H9 (cell line): Measurements from ENCODE around the gene PASK. TPM values are rescaled to one million over a fixed set of nuclear protein-coding genes. Genes with fewer than 3 reads are reported as not detected.

Experiments used
- DNase-seq: peaks from one replicate; pipeline ENCODE4 v3.0.0-alpha.2; 2017
- H2AFZ ChIP-seq: one replicate; pipeline ENCODE4 v1.6.1; 2013; ENCODE audit warnings: mild to moderate bottlenecking, low read length, control low read depth, moderate library complexity
- H2AK5ac ChIP-seq: 2 replicates; pipeline ENCODE4 v1.6.1; 2013; ENCODE audit warnings: low read length, control low read depth, mixed read lengths; ENCODE audit not compliant: insufficient read length
- H2BK120ac ChIP-seq: one replicate; pipeline ENCODE4 v1.6.1; 2013; ENCODE audit warnings: low read depth, mild to moderate bottlenecking, low read length, control low read depth, inconsistent platforms; ENCODE audit not compliant: poor library complexity, severe bottlenecking
- H2BK12ac ChIP-seq: 2 replicates; pipeline ENCODE4 v1.6.1; 2013; ENCODE audit warnings: low read length, control low read depth, mixed read lengths, low read depth; ENCODE audit not compliant: insufficient read length
- H2BK15ac ChIP-seq: 2 replicates; pipeline ENCODE4 v1.6.1; 2013; ENCODE audit warnings: low read depth, low read length, control low read depth
- H2BK20ac ChIP-seq: one replicate; pipeline ENCODE4 v1.6.1; 2013; ENCODE audit warnings: low read depth, mild to moderate bottlenecking, low read length, control low read depth, inconsistent platforms; ENCODE audit not compliant: poor library complexity, severe bottlenecking
- H2BK5ac ChIP-seq: 2 replicates; pipeline ENCODE4 v1.6.1; 2013; ENCODE audit warnings: low read length, control low read depth, mixed read lengths; ENCODE audit not compliant: insufficient read length
- H3K14ac ChIP-seq: 2 replicates; pipeline ENCODE4 v1.6.1; 2013; ENCODE audit warnings: low read length, control low read depth; ENCODE audit not compliant: insufficient read depth
- H3K18ac ChIP-seq: 2 replicates; pipeline ENCODE4 v1.6.1; 2013; ENCODE audit warnings: low read depth, mild to moderate bottlenecking, mixed read lengths, low read length, control low read depth; ENCODE audit not compliant: insufficient read length
- H3K23ac ChIP-seq: 2 replicates; pipeline ENCODE4 v1.6.1; 2013; ENCODE audit warnings: low read length, control low read depth, mixed read lengths, low read depth; ENCODE audit not compliant: insufficient read length
- H3K23me2 ChIP-seq: 2 replicates; pipeline ENCODE4 v1.6.1; 2013; ENCODE audit warnings: low read depth, mild to moderate bottlenecking, mixed read lengths, low read length, control low read depth; ENCODE audit not compliant: insufficient read length, poor library complexity, severe bottlenecking
- H3K27ac ChIP-seq: 2 replicates; pipeline ENCODE4 v1.5.1; 2013; ENCODE audit warnings: low read length, control low read depth, mixed read lengths, low read depth; ENCODE audit not compliant: insufficient read length
- H3K27me3 ChIP-seq: 2 replicates; pipeline ENCODE4 v1.6.1; 2013; ENCODE audit warnings: low read length, control low read depth, inconsistent platforms; ENCODE audit not compliant: insufficient read depth
- H3K4ac ChIP-seq: 2 replicates; pipeline ENCODE4 v1.6.1; 2013; ENCODE audit warnings: low read depth, mild to moderate bottlenecking, control low read depth, inconsistent platforms, low read length, moderate library complexity
- H3K4me1 ChIP-seq: 2 replicates; pipeline ENCODE4 v1.6.1; 2013; ENCODE audit warnings: low read length, control low read depth, inconsistent platforms; ENCODE audit not compliant: insufficient read depth
- H3K4me2 ChIP-seq: 2 replicates; pipeline ENCODE4 v1.6.1; 2013; ENCODE audit warnings: low read length, control low read depth, mixed read lengths; ENCODE audit not compliant: insufficient read length, insufficient read depth
- H3K56ac ChIP-seq: 2 replicates; pipeline ENCODE4 v1.6.1; 2013; ENCODE audit warnings: low read depth, mild to moderate bottlenecking, mixed read lengths, low read length, control low read depth; ENCODE audit not compliant: insufficient read length
- H3K79me1 ChIP-seq: 2 replicates; pipeline ENCODE4 v1.6.1; 2013; ENCODE audit warnings: low read depth, mild to moderate bottlenecking, moderate library complexity, low read length, control low read depth, inconsistent platforms; ENCODE audit not compliant: insufficient read depth, poor library complexity, severe bottlenecking
- H3K79me2 ChIP-seq: 2 replicates; pipeline ENCODE4 v1.6.1; 2013; ENCODE audit warnings: low read length, control low read depth, inconsistent platforms; ENCODE audit not compliant: insufficient read depth
- H3K9ac ChIP-seq: 2 replicates; pipeline ENCODE4 v1.6.1; 2013; ENCODE audit warnings: low read length, control low read depth, mixed read lengths; ENCODE audit not compliant: insufficient read length; ENCODE audit errors: extremely low read depth
- H3K9me3 ChIP-seq: one replicate; pipeline ENCODE4 v1.6.1; 2013; ENCODE audit warnings: low read depth, low read length, inconsistent platforms; ENCODE audit not compliant: control insufficient read depth
- H3T11ph ChIP-seq: one replicate; pipeline ENCODE4 v1.6.1; 2013; ENCODE audit warnings: mild to moderate bottlenecking, low read length, control low read depth, inconsistent platforms
- H4K20me1 ChIP-seq: one replicate; pipeline ENCODE4 v1.6.1; 2013; ENCODE audit not compliant: control insufficient read depth, insufficient read length, insufficient read depth
- H4K5ac ChIP-seq: 2 replicates; pipeline ENCODE4 v1.6.1; 2013; ENCODE audit warnings: low read depth, mild to moderate bottlenecking, mixed read lengths, low read length, control low read depth; ENCODE audit not compliant: insufficient read length
- H4K8ac ChIP-seq: replicated peaks from 2 replicates; pipeline ENCODE4 v1.6.1; 2013; ENCODE audit warnings: low read length, control low read depth, mixed read lengths, low read depth; ENCODE audit not compliant: insufficient read length
- H4K91ac ChIP-seq: 2 replicates; pipeline ENCODE4 v1.6.1; 2013; ENCODE audit warnings: low read depth, mild to moderate bottlenecking, moderate library complexity, mixed read lengths, low read length, control low read depth; ENCODE audit not compliant: insufficient read length
- H3K27ac Mint-ChIP-seq, 3 experiments: 2 replicates in 2 of 3; 3 replicates in 1 of 3; pipeline ENCODE4 v1.8.0; 2020 to 2021; ENCODE audit warnings: mixed read lengths in 3 of 3, mild to moderate bottlenecking in 1 of 3, moderate library complexity in 1 of 3
- H3K27me3 Mint-ChIP-seq: 2 replicates; pipeline ENCODE4 v1.8.0; 2021; ENCODE audit warnings: low read depth, mild to moderate bottlenecking, moderate library complexity, mixed read lengths
- H3K36me3 Mint-ChIP-seq, 3 experiments: 2 replicates in 2 of 3; 3 replicates in 1 of 3; pipeline ENCODE4 v1.8.0; 2020 to 2021; ENCODE audit warnings: low read depth in 3 of 3, mixed read lengths in 3 of 3; ENCODE audit not compliant: insufficient read depth in 1 of 3
- H3K4me1 Mint-ChIP-seq, 2 experiments: 2 replicates each; pipeline ENCODE4 v1.8.0; 2020; ENCODE audit warnings: mixed read lengths in 2 of 2
- H3K4me3 Mint-ChIP-seq, 2 experiments: 2 replicates in 1 of 2; 3 replicates in 1 of 2; pipeline ENCODE4 v1.8.0; 2020 to 2021; ENCODE audit warnings: mild to moderate bottlenecking in 2 of 2, mixed read lengths in 2 of 2, moderate library complexity in 1 of 2
- H3K9me3 Mint-ChIP-seq, 2 experiments: 2 replicates in 1 of 2; 3 replicates in 1 of 2; pipeline ENCODE4 v1.8.0; 2020; ENCODE audit warnings: mild to moderate bottlenecking in 2 of 2, mixed read lengths in 2 of 2, moderate library complexity in 1 of 2
- WGBS: extraction: QIAGEN DNeasy Blood & Tissue Kit; methylation state at CpG from one replicate; pipeline ENCODE4 v1.1.7; 2013; ENCODE audit warnings: missing lambda C conversion rate, low lambda C conversion rate, mixed read lengths; ENCODE audit not compliant: insufficient read length; ENCODE audit errors: extremely low coverage; 5-methylcytosine and 5-hydroxymethylcytosine counted together
- total RNA-seq: library from RNA; stranded (reverse); gene quantifications from 2 replicates; pipeline ENCODE4 v1.2.1, GENCODE V29; 2021
- TF ChIP-seq, protein P1 (sequence below): fragments of 200-600 bp; sonication (generic); conservative IDR thresholded peaks from 3 replicates; pipeline ENCODE4 v1.8.0; 2021; ENCODE audit warnings: antibody characterized with exemption, mild to moderate bottlenecking

PASK gene
- total RNA-seq, 1 experiment from 2014 or later, result 68.0 TPM

DNA sequence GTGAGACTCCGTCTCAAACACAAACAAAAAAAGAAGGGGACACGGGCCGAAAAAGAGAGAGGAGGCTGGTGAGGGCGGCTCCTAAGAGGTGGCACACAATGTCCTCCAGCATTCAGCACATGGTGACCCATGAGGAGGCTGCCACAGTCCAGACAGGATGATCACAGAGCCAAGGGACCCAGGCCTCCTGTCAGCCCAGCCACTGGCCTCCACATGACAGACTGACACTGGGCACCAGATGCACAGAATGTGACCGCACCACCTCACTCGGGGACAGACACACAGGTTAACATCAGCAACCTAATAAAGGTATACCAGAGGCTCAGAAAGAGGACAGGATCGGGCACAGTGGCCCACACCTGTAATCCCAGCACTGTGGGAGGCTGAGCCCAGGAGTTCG lies 21.0 kb downstream of the PASK start:
- no peak overlapping the region for H4K8ac ChIP-seq
- H3K23me2 ChIP-seq, result no peaks in the 10 kb centered on the region
- H3K14ac ChIP-seq, result no peak overlapping the region
- no peak overlapping the region for H2AFZ ChIP-seq
- no peak overlapping the region for H3K18ac ChIP-seq
- H3K27ac ChIP-seq, result no peak overlapping the region
- no peak overlapping the region for H2BK20ac ChIP-seq
- no peak overlapping the region for H3K23ac ChIP-seq
- H4K91ac ChIP-seq, result no peak overlapping the region
- no peak overlapping the region for H3T11ph ChIP-seq
- H4K20me1 ChIP-seq, result no peaks in the 10 kb centered on the region
- no CpG with 5 or more reads among the region's 8 CpGs for WGBS
- H2BK120ac ChIP-seq, result no peak overlapping the region
- no peak overlapping the region for H3K56ac ChIP-seq
- Mint-ChIP-seq H3K27ac (peak overlapping the region in 1 of 3 experiments; percentile 49; a peak in 1 of 7 replicates), H3K4me1 (no peaks in the 10 kb centered on the region), H3K36me3 (peaks cover 11 to 43% (median 24%) of the 10 kb centered on the region in 3 experiments; a peak in 6 of 7 replicates), H3K4me3 (no peak overlapping the region), H3K27me3 (no peaks in the 10 kb centered on the region), H3K9me3 (no peaks in the 10 kb centered on the region)
- H2BK15ac ChIP-seq, result no peak overlapping the region
- H3K4me2 ChIP-seq, result no peak overlapping the region
- no peaks in the 10 kb centered on the region for H3K79me2 ChIP-seq
- H3K27me3 ChIP-seq, result no peaks in the 10 kb centered on the region
- no peak overlapping the region for H2BK12ac ChIP-seq
- no peaks in the 10 kb centered on the region for H3K4me1 ChIP-seq
- no peak for DNase-seq
- H4K5ac ChIP-seq, result no peak overlapping the region
- TF ChIP-seq, protein P1, sequence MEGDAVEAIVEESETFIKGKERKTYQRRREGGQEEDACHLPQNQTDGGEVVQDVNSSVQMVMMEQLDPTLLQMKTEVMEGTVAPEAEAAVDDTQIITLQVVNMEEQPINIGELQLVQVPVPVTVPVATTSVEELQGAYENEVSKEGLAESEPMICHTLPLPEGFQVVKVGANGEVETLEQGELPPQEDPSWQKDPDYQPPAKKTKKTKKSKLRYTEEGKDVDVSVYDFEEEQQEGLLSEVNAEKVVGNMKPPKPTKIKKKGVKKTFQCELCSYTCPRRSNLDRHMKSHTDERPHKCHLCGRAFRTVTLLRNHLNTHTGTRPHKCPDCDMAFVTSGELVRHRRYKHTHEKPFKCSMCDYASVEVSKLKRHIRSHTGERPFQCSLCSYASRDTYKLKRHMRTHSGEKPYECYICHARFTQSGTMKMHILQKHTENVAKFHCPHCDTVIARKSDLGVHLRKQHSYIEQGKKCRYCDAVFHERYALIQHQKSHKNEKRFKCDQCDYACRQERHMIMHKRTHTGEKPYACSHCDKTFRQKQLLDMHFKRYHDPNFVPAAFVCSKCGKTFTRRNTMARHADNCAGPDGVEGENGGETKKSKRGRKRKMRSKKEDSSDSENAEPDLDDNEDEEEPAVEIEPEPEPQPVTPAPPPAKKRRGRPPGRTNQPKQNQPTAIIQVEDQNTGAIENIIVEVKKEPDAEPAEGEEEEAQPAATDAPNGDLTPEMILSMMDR, result no peak
- H2BK5ac ChIP-seq, result no peak overlapping the region
- H3K9ac ChIP-seq, result no peak overlapping the region
- H3K79me1 ChIP-seq, result no peaks in the 10 kb centered on the region
- no peak overlapping the region for H3K4ac ChIP-seq
- H3K9me3 ChIP-seq, result no peaks in the 10 kb centered on the region
- no peak overlapping the region for H2AK5ac ChIP-seq
